HepG2 (cell line): ENCODE results near the gene NFATC2.
"Not testable (repeated sequence)": the region's sequence is repeated elsewhere in the genome, so short reads cannot be mapped to it uniquely, and the experiment has no call there.

Experiments
- BRCA1 ChIP-seq: sonication (generic); formaldehyde crosslinking; IDR thresholded peaks from 2 replicates; pipeline ENCODE4 v1.4.0; 2020; ENCODE audit warnings: missing genetic modification reagents
- FOXK2 ChIP-seq: fragments of 450-650 bp; IDR thresholded peaks from 2 replicates; pipeline ENCODE4 v1.6.1; 2016
- HDAC1 ChIP-seq: sonication (generic); formaldehyde crosslinking; IDR thresholded peaks from 2 replicates; pipeline ENCODE4 v1.5.1; 2020; ENCODE audit warnings: mild to moderate bottlenecking, missing genetic modification reagents
- HDAC6 ChIP-seq: fragments of 200-600 bp; sonication (generic); IDR thresholded peaks from 2 replicates; pipeline ENCODE4 v1.7.0; 2017; ENCODE audit warnings: mild to moderate bottlenecking, antibody characterized with exemption, low read length, low read depth
- KAT2B ChIP-seq: fragments of 150-350 bp; IDR thresholded peaks from 2 replicates; pipeline ENCODE4 v1.6.1; 2014; ENCODE audit warnings: low read depth, low read length, borderline replicate concordance
- MAX ChIP-seq: IDR thresholded peaks from 2 replicates; pipeline ENCODE4 v1.6.1; 2012; ENCODE audit warnings: inconsistent platforms
- NFKBIZ ChIP-seq: IDR thresholded peaks from 2 replicates; pipeline ENCODE4 v1.6.1; 2018; ENCODE audit warnings: missing genetic modification reagents, missing compliant biosample characterization
- POLR2AphosphoS5 ChIP-seq: IDR thresholded peaks from 2 replicates; pipeline ENCODE4 v1.6.1; 2012; ENCODE audit warnings: low read depth, low read length
- ZBTB33 ChIP-seq: sonication (generic); formaldehyde crosslinking; IDR thresholded peaks from 2 replicates; pipeline ENCODE4 v1.4.0; 2020; ENCODE audit warnings: missing genetic modification reagents
- ZNF256 ChIP-seq: sonication (generic); formaldehyde crosslinking; conservative IDR thresholded peaks from 2 replicates; pipeline ENCODE4 v1.4.0; 2020; ENCODE audit warnings: missing genetic modification reagents
- TF ChIP-seq, protein P1 (sequence below): sonication (generic); formaldehyde crosslinking; IDR thresholded peaks from 2 replicates; pipeline ENCODE4 v1.5.0; 2020; ENCODE audit warnings: missing genetic modification reagents
- TF ChIP-seq, protein P2 (sequence below): IDR thresholded peaks from 2 replicates; pipeline ENCODE4 v1.6.1; 2012; ENCODE audit warnings: low read length, improper control_type of control experiment

GRCh38 chr20:51343802-51344201, 198.7 kb downstream of the NFATC2 start:
- TF ChIP-seq NFKBIZ (CRISPR knock-in tag); HDAC6; HDAC1 (CRISPR knock-in tag); KAT2B; ZBTB33 (CRISPR knock-in tag); MAX; POLR2AphosphoS5; BRCA1; ZNF256 (CRISPR knock-in tag); FOXK2: not testable (repeated sequence)
- TF ChIP-seq, protein P1, sequence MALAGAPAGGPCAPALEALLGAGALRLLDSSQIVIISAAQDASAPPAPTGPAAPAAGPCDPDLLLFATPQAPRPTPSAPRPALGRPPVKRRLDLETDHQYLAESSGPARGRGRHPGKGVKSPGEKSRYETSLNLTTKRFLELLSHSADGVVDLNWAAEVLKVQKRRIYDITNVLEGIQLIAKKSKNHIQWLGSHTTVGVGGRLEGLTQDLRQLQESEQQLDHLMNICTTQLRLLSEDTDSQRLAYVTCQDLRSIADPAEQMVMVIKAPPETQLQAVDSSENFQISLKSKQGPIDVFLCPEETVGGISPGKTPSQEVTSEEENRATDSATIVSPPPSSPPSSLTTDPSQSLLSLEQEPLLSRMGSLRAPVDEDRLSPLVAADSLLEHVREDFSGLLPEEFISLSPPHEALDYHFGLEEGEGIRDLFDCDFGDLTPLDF, result not testable (repeated sequence)
- TF ChIP-seq, protein P2, sequence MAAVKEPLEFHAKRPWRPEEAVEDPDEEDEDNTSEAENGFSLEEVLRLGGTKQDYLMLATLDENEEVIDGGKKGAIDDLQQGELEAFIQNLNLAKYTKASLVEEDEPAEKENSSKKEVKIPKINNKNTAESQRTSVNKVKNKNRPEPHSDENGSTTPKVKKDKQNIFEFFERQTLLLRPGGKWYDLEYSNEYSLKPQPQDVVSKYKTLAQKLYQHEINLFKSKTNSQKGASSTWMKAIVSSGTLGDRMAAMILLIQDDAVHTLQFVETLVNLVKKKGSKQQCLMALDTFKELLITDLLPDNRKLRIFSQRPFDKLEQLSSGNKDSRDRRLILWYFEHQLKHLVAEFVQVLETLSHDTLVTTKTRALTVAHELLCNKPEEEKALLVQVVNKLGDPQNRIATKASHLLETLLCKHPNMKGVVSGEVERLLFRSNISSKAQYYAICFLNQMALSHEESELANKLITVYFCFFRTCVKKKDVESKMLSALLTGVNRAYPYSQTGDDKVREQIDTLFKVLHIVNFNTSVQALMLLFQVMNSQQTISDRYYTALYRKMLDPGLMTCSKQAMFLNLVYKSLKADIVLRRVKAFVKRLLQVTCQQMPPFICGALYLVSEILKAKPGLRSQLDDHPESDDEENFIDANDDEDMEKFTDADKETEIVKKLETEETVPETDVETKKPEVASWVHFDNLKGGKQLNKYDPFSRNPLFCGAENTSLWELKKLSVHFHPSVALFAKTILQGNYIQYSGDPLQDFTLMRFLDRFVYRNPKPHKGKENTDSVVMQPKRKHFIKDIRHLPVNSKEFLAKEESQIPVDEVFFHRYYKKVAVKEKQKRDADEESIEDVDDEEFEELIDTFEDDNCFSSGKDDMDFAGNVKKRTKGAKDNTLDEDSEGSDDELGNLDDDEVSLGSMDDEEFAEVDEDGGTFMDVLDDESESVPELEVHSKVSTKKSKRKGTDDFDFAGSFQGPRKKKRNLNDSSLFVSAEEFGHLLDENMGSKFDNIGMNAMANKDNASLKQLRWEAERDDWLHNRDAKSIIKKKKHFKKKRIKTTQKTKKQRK, result not testable (repeated sequence)
